WTC11 (cell line): ENCODE results near the gene SDK2. TPM values are rescaled to one million over a fixed set of nuclear protein-coding genes. Genes with fewer than 3 reads are reported as not detected.
A peak's percentile ranks its signal among the peaks of the same experiment; 100 is the strongest.

ENCODE experiments used
- ATAC-seq: fragments of 200-7000 bp; cut with Tn5 transposase; 2 replicates; pipeline ENCODE4 v1.10.0; 2021; ENCODE audit warnings: mild to moderate bottlenecking, moderate library complexity
- CTCF ChIA-PET: fragments of 300-600 bp; sonication (Branson Sonifier 250); formaldehyde crosslinking; loops from one replicate; lab custom pipeline; 2021; ENCODE audit warnings: antibody characterized with exemption; lab: Charles Lee
- POLR2A ChIA-PET: fragments of 350-600 bp; sonication (Branson Sonifier 250); formaldehyde crosslinking; loops from one replicate; lab custom pipeline; 2021; ENCODE audit warnings: antibody characterized with exemption; lab: Charles Lee
- DNase-seq: peaks from one replicate; pipeline ENCODE4 v3.0.0; 2021; ENCODE audit warnings: low spot score
- H3K27ac Mint-ChIP-seq: 2 replicates; pipeline ENCODE4 v1.8.0; 2021; ENCODE audit warnings: mixed read lengths
- H3K27me3 Mint-ChIP-seq: 2 replicates; pipeline ENCODE4 v1.8.0; 2021; ENCODE audit warnings: low read depth, mild to moderate bottlenecking, moderate library complexity, mixed read lengths
- H3K36me3 Mint-ChIP-seq: 2 replicates; pipeline ENCODE4 v1.8.0; 2021; ENCODE audit warnings: mixed read lengths
- H3K4me1 Mint-ChIP-seq: 2 replicates; pipeline ENCODE4 v1.8.0; 2022; ENCODE audit warnings: mixed read lengths
- H3K4me3 Mint-ChIP-seq: 2 replicates; pipeline ENCODE4 v1.8.0; 2021; ENCODE audit warnings: mild to moderate bottlenecking, moderate library complexity, mixed read lengths
- H3K9me3 Mint-ChIP-seq: 2 replicates; pipeline ENCODE4 v1.8.0; 2021; ENCODE audit warnings: mixed read lengths
- ESRRA ChIP-seq: sonication (generic); formaldehyde crosslinking; IDR thresholded peaks from 2 replicates; pipeline ENCODE4 v1.8.1; 2022; ENCODE audit warnings: mild to moderate bottlenecking, missing genetic modification reagents, borderline replicate concordance
- MXD4 ChIP-seq: fragments of 250-450 bp; sonication (Bioruptor Pico); IDR thresholded peaks from 2 replicates; pipeline ENCODE4 v1.8.0; 2021; ENCODE audit warnings: mild to moderate bottlenecking, moderate library complexity, borderline replicate concordance
- MYBL2 ChIP-seq: sonication (generic); formaldehyde crosslinking; IDR thresholded peaks from 2 replicates; pipeline ENCODE4 v1.8.1; 2023; ENCODE audit warnings: mild to moderate bottlenecking, moderate library complexity, missing genetic modification reagents
- NFATC4 ChIP-seq: fragments of 250-450 bp; sonication (Bioruptor Pico); IDR thresholded peaks from 2 replicates; pipeline ENCODE4 v1.9.0; 2021; ENCODE audit warnings: mild to moderate bottlenecking
- NFE2L1 ChIP-seq: sonication (generic); formaldehyde crosslinking; IDR thresholded peaks from 2 replicates; pipeline ENCODE4 v1.8.1; 2023; ENCODE audit warnings: missing genetic modification reagents
- SMAD4 ChIP-seq: sonication (generic); formaldehyde crosslinking; IDR thresholded peaks from 2 replicates; pipeline ENCODE4 v1.8.0; 2022; ENCODE audit warnings: mild to moderate bottlenecking, missing genetic modification reagents
- SP1 ChIP-seq: sonication (generic); formaldehyde crosslinking; conservative IDR thresholded peaks from 2 replicates; pipeline ENCODE4 v1.8.1; 2022; ENCODE audit warnings: missing genetic modification reagents
- TCF7 ChIP-seq: sonication (generic); formaldehyde crosslinking; IDR thresholded peaks from 2 replicates; pipeline ENCODE4 v1.8.0; 2022; ENCODE audit warnings: mild to moderate bottlenecking, low read depth, missing genetic modification reagents, moderate library complexity
- TP53 ChIP-seq: sonication (generic); formaldehyde crosslinking; IDR thresholded peaks from 2 replicates; pipeline ENCODE4 v1.8.1; 2023; ENCODE audit warnings: mild to moderate bottlenecking, missing genetic modification reagents
- ZNF138 ChIP-seq: sonication (generic); formaldehyde crosslinking; conservative IDR thresholded peaks from 2 replicates; pipeline ENCODE4 v1.8.1; 2022; ENCODE audit warnings: mild to moderate bottlenecking, moderate library complexity, missing genetic modification reagents
- total RNA-seq: library from RNA; stranded (reverse); gene quantifications from 3 replicates; pipeline ENCODE4 v1.2.3, GENCODE V29; 2021
- TF ChIP-seq, protein P1 (sequence below): fragments of 250-450 bp; sonication (Bioruptor Pico); IDR thresholded peaks from 2 replicates; pipeline ENCODE4 v1.8.0; 2021; ENCODE audit warnings: mild to moderate bottlenecking
- TF ChIP-seq, protein P2 (sequence below): sonication (generic); formaldehyde crosslinking; IDR thresholded peaks from 2 replicates; pipeline ENCODE4 v1.8.0; 2022; ENCODE audit warnings: missing genetic modification reagents
- TF ChIP-seq, protein P3 (sequence below): sonication (generic); formaldehyde crosslinking; IDR thresholded peaks from 2 replicates; pipeline ENCODE4 v1.8.1; 2023; ENCODE audit warnings: mild to moderate bottlenecking, moderate library complexity, missing genetic modification reagents
- TF ChIP-seq, protein P4 (sequence below): fragments of 250-450 bp; sonication (Bioruptor Pico); conservative IDR thresholded peaks from 2 replicates; pipeline ENCODE4 v1.9.0; 2021; ENCODE audit warnings: mild to moderate bottlenecking
- TF ChIP-seq, protein P5 (sequence below): fragments of 250-450 bp; sonication (Bioruptor Pico); IDR thresholded peaks from 2 replicates; pipeline ENCODE4 v1.9.0; 2021; ENCODE audit warnings: moderate library complexity, mild to moderate bottlenecking, inconsistent platforms, borderline replicate concordance

SDK2 gene
- total RNA-seq, 1 experiment from 2014 or later: 14.8 TPM

DNA sequence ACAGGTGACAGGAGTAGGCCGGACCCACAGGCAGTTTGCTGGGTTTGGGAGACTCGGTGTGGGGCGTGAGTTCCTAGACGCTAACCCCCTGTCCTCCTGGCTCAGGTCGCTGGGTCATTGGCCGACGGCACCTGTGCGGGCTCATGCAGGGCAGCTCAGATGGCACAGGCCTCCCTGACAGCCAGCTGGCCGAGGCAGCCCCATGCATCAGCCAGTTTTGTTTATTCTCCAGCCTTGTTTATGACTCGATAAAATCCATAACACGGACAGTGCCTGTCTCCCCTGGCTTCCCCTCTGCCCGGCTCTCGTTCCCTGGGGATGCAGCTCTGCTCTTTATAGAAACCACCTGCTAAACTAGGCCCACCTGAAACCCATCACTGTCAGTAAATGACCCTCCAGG lies 46.0 kb downstream of the SDK2 start:
- H3K9me3 Mint-ChIP-seq: no peaks in the 10 kb centered on the region
- DNase-seq: no peak
- CTCF ChIA-PET: interaction anchor here (0.6 to 6.8 kb wide), 3 partner anchors 24 to 60 kb away, joined by 3 to 69 read pairs (median 3); partner anchors contain the start of gene SDK2
- TF ChIP-seq ESRRA (CRISPR knock-in tag) (no peak), MXD4 (no peak), TCF7 (no peak), MYBL2 (CRISPR knock-in tag) (no peak), NFE2L1 (CRISPR knock-in tag) (no peak), TP53 (CRISPR knock-in tag) (no peak), NFATC4 (CRISPR knock-in tag) (no peak), SMAD4 (CRISPR knock-in tag) (no peak)
- TF ChIP-seq, protein P1, sequence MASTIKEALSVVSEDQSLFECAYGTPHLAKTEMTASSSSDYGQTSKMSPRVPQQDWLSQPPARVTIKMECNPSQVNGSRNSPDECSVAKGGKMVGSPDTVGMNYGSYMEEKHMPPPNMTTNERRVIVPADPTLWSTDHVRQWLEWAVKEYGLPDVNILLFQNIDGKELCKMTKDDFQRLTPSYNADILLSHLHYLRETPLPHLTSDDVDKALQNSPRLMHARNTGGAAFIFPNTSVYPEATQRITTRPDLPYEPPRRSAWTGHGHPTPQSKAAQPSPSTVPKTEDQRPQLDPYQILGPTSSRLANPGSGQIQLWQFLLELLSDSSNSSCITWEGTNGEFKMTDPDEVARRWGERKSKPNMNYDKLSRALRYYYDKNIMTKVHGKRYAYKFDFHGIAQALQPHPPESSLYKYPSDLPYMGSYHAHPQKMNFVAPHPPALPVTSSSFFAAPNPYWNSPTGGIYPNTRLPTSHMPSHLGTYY (CRISPR knock-in tag): no peak
- TF ChIP-seq, protein P2, sequence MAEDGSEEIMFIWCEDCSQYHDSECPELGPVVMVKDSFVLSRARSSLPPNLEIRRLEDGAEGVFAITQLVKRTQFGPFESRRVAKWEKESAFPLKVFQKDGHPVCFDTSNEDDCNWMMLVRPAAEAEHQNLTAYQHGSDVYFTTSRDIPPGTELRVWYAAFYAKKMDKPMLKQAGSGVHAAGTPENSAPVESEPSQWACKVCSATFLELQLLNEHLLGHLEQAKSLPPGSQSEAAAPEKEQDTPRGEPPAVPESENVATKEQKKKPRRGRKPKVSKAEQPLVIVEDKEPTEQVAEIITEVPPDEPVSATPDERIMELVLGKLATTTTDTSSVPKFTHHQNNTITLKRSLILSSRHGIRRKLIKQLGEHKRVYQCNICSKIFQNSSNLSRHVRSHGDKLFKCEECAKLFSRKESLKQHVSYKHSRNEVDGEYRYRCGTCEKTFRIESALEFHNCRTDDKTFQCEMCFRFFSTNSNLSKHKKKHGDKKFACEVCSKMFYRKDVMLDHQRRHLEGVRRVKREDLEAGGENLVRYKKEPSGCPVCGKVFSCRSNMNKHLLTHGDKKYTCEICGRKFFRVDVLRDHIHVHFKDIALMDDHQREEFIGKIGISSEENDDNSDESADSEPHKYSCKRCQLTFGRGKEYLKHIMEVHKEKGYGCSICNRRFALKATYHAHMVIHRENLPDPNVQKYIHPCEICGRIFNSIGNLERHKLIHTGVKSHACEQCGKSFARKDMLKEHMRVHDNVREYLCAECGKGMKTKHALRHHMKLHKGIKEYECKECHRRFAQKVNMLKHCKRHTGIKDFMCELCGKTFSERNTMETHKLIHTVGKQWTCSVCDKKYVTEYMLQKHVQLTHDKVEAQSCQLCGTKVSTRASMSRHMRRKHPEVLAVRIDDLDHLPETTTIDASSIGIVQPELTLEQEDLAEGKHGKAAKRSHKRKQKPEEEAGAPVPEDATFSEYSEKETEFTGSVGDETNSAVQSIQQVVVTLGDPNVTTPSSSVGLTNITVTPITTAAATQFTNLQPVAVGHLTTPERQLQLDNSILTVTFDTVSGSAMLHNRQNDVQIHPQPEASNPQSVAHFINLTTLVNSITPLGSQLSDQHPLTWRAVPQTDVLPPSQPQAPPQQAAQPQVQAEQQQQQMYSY: no peak
- TF ChIP-seq, protein P3, sequence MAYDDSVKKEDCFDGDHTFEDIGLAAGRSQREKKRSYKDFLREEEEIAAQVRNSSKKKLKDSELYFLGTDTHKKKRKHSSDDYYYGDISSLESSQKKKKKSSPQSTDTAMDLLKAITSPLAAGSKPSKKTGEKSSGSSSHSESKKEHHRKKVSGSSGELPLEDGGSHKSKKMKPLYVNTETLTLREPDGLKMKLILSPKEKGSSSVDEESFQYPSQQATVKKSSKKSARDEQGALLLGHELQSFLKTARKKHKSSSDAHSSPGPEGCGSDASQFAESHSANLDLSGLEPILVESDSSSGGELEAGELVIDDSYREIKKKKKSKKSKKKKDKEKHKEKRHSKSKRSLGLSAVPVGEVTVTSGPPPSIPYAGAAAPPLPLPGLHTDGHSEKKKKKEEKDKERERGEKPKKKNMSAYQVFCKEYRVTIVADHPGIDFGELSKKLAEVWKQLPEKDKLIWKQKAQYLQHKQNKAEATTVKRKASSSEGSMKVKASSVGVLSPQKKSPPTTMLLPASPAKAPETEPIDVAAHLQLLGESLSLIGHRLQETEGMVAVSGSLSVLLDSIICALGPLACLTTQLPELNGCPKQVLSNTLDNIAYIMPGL: no peak
- TF ChIP-seq, protein P4, sequence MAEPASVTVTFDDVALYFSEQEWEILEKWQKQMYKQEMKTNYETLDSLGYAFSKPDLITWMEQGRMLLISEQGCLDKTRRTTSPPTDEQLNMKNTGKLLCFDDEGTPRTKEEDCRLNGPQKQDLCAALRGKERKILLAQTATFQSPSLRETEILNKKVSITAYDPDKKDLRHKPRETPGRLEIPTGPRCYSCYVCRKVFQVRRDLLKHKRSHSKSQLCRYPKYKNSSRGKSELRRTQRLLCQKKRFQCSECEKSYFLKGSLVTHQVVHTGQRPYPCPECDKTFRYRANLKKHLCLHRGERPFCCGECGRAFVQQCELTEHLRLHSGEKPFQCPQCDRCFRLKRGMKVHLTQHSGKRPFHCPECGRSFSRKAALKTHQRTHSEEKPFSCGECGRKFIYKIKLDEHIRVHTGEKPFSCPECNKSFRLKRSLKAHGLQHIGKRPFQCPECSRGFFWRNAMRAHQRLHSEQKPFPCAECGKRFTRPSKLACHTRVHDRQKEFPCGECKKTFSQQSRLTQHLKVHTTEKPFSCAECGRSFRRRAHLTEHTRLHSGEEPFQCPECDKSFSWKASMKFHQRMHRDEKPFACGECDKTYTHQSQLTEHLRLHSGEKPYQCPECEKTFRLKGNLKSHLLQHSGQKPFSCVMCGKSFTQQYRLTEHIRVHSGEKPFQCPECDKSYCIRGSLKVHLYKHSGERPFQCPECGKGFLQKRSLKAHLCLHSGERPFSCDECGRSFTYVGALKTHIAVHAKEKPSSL (CRISPR knock-in tag): no peak
- TF ChIP-seq, protein P5, sequence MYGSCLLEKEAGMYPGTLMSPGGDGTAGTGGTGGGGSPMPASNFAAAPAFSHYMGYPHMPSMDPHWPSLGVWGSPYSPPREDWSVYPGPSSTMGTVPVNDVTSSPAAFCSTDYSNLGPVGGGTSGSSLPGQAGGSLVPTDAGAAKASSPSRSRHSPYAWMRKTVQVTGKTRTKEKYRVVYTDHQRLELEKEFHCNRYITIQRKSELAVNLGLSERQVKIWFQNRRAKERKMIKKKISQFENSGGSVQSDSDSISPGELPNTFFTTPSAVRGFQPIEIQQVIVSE (CRISPR knock-in tag): no peak
- POLR2A ChIA-PET: no interaction called here
- no peak overlapping the region for H3K4me3 Mint-ChIP-seq
- no peak for ATAC-seq
- H3K27me3 Mint-ChIP-seq: no peaks in the 10 kb centered on the region
- H3K36me3 Mint-ChIP-seq: no peaks in the 10 kb centered on the region
- peaks cover 6% of the 10 kb centered on the region; the same call in 1 of the 2 replicates for H3K4me1 Mint-ChIP-seq
- H3K27ac Mint-ChIP-seq: no peak overlapping the region

DNA sequence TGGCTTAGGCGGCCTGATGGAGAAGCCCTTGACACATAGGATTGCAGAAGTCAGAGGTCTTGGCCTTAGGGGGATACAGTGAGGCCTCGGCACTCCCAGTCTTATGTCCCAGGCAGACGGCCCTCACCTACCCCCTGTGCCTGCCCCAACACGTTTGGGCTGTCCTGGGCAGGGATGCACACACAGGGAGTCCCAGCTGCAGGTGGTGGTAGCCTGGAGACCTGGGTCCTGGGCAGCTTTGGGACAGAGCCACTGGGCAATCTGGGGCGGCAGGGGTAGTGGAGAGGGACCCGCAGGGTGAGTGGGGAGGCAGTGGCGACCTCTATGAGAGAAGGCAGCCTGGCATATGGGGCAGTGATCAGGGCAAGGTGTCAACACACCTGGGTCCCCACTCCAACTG lies 48.3 kb downstream of the SDK2 start:
- CTCF ChIA-PET: interaction anchor here (0.5 to 6.8 kb wide), 17 partner anchors 8 to 357 kb away, joined by 3 to 69 read pairs (median 4); partner anchors contain the start of gene SDK2
- H3K27ac Mint-ChIP-seq: no peak overlapping the region

More for the DNA sequence above, 48.3 kb downstream of the SDK2 start:
- H3K27me3 Mint-ChIP-seq: no peaks in the 10 kb centered on the region
- peaks cover 6% of the 10 kb centered on the region; the same call in 1 of the 2 replicates for H3K4me1 Mint-ChIP-seq
- POLR2A ChIA-PET: interaction anchor here (0.6 kb wide), 1 partner anchor 139 kb away, joined by 4 read pairs; no protein-coding TSS in a partner anchor
- no peak for DNase-seq
- no peaks in the 10 kb centered on the region for H3K36me3 Mint-ChIP-seq
- H3K4me3 Mint-ChIP-seq: no peak overlapping the region
- TF ChIP-seq SP1 (CRISPR knock-in tag) (no peak), ZNF138 (CRISPR knock-in tag) (0 out of 2 replicates have a peak, but pooled peaks have one; percentile 52)
- peak; percentile 41; the same call in 1 of the 2 replicates for ATAC-seq
- no peaks in the 10 kb centered on the region for H3K9me3 Mint-ChIP-seq
